ENCODE data around the gene GOLT1B. TPM values are rescaled to one million over a fixed set of nuclear protein-coding genes. Genes with fewer than 3 reads are reported as not detected.

GOLT1B gene
- total RNA-seq, 1 experiment from 2014 or later, result 31.4 TPM

DNA sequence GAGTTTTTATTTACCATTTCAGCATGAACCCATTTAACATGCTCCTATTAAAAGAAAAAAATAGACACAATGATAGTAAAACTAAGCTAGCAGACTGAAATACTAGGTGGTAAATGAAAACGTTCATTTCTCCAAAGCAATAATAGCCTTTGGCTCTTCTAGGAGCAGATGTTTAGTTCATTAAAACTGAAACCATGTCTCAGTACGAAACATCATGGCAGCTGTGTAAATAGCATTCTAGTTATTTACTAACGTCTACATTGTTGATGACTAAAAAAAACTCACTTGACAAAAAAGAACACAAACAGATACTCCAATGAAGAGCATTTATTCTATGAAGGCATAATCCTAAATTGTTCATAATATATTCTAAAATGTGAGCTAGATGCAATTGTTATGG is 18.1 kb upstream of the GOLT1B start:
- intact Hi-C loops (cut with micrococcal nuclease; ENCODE audit: unreplicated experiment), result no loop called here
- BruUV-seq (replicated peaks), result no TSS peak
- Histone ChIP-seq H3K4me3 (ENCODE audit: low read depth, low read length, poor library complexity, severe bottlenecking) (no peak overlapping the region), H3K27me3 (replicated peaks; ENCODE audit: insufficient read depth, low read depth, low read length, poor library complexity) (no peaks in the 10 kb centered on the region), H3K27ac (ENCODE audit: low read depth, low read length, poor library complexity, severe bottlenecking) (no peak overlapping the region), H3K4me1 (ENCODE audit: insufficient read depth, low read length, poor library complexity, severe bottlenecking) (no peaks in the 10 kb centered on the region), H3K9me3 (ENCODE audit: low read depth, low read length, poor library complexity, severe bottlenecking) (no peaks in the 10 kb centered on the region), H3K36me3 (ENCODE audit: insufficient read depth, low read length, poor library complexity, severe bottlenecking) (peaks cover 19% of the 10 kb centered on the region)
- ChIA-PET CTCF (no interaction called here), POLR2A (ENCODE audit: low non-redundant PET) (no interaction called here)
- DNase-seq (ENCODE audit: low spot score), result no peak
- no peak for TF ChIP-seq EZH2 (IDR thresholded peaks at IDR 0.05; ENCODE audit: borderline replicate concordance, low read depth, low read length, poor library complexity, severe bottlenecking)
- TF ChIP-seq, protein P1, sequence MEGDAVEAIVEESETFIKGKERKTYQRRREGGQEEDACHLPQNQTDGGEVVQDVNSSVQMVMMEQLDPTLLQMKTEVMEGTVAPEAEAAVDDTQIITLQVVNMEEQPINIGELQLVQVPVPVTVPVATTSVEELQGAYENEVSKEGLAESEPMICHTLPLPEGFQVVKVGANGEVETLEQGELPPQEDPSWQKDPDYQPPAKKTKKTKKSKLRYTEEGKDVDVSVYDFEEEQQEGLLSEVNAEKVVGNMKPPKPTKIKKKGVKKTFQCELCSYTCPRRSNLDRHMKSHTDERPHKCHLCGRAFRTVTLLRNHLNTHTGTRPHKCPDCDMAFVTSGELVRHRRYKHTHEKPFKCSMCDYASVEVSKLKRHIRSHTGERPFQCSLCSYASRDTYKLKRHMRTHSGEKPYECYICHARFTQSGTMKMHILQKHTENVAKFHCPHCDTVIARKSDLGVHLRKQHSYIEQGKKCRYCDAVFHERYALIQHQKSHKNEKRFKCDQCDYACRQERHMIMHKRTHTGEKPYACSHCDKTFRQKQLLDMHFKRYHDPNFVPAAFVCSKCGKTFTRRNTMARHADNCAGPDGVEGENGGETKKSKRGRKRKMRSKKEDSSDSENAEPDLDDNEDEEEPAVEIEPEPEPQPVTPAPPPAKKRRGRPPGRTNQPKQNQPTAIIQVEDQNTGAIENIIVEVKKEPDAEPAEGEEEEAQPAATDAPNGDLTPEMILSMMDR (conservative IDR thresholded peaks at IDR 0.05; ENCODE audit: low read depth, low read length), result no peak

DNA sequence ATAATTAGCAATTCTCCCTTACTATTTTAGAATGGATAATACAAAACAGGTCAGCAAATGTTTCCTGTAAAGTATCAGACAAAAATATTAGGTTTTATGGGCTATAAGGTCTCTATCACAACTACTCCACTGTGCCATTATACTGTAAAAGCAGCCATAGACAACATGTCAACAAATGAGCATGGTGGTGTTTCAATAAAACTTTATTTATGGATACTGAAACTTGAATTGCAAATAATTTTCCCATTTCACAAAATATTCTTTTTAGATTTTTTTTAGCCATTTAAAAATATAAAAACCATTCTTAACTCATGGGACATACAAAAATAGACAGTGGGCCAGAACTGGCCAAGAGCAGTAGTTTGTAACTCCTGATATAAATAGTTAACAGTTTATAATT is 15.6 kb upstream of the GOLT1B start:
- CTCF ChIA-PET, result no interaction called here
- Histone ChIP-seq H3K9me3 (ENCODE audit: low read depth, low read length, poor library complexity, severe bottlenecking) (no peaks in the 10 kb centered on the region), H3K27ac (ENCODE audit: low read depth, low read length, poor library complexity, severe bottlenecking) (no peak overlapping the region), H3K4me3 (ENCODE audit: low read depth, low read length, poor library complexity, severe bottlenecking) (no peak overlapping the region), H3K4me1 (ENCODE audit: insufficient read depth, low read length, poor library complexity, severe bottlenecking) (no peaks in the 10 kb centered on the region), H3K36me3 (ENCODE audit: insufficient read depth, low read length, poor library complexity, severe bottlenecking) (peaks cover 25% of the 10 kb centered on the region), H3K27me3 (replicated peaks; ENCODE audit: insufficient read depth, low read depth, low read length, poor library complexity) (no peaks in the 10 kb centered on the region)
- no TSS peak for BruUV-seq (replicated peaks)
- POLR2A ChIA-PET (ENCODE audit: low non-redundant PET), result no interaction called here
- TF ChIP-seq, protein P1 (conservative IDR thresholded peaks at IDR 0.05; ENCODE audit: low read depth, low read length), result no peak
- TF ChIP-seq EZH2 (IDR thresholded peaks at IDR 0.05; ENCODE audit: borderline replicate concordance, low read depth, low read length, poor library complexity, severe bottlenecking), result no peak
- intact Hi-C loops (cut with micrococcal nuclease; ENCODE audit: unreplicated experiment), result no loop called here
- no peak for DNase-seq (ENCODE audit: low spot score)

DNA sequence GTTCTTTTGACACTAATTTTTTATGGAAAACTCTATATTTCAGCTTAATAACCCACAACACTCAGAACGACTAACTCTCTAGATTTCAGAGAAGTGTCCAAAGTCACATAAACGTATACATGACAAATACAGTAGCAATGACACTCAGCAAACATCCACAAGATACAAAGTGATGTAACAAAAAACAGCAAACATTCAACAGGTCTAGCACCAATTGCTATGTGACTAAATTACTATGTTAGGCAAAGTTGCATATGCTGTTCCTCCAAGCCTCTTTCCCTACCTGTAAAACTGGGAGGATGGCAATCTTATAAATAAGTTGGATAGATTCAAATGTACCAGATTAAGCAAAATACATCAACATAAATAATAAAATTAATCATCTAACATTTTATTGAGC is 1.8 kb upstream of the GOLT1B start:
- no peak for DNase-seq (ENCODE audit: low spot score)
- no peaks in the 10 kb centered on the region for H3K27me3 ChIP-seq (replicated peaks; ENCODE audit: insufficient read depth, low read depth, low read length, poor library complexity)
- H3K4me1 ChIP-seq (ENCODE audit: insufficient read depth, low read length, poor library complexity, severe bottlenecking), result peaks cover 19% of the 10 kb centered on the region
- POLR2A ChIA-PET (ENCODE audit: low non-redundant PET), result no interaction called here
- BruUV-seq (replicated peaks), result no TSS peak
- no peak overlapping the region for H3K27ac ChIP-seq (ENCODE audit: low read depth, low read length, poor library complexity, severe bottlenecking)
- CTCF ChIA-PET, result no interaction called here
- TF ChIP-seq, protein P1 (conservative IDR thresholded peaks at IDR 0.05; ENCODE audit: low read depth, low read length), result no peak
- H3K9me3 ChIP-seq (ENCODE audit: low read depth, low read length, poor library complexity, severe bottlenecking), result no peaks in the 10 kb centered on the region
- H3K4me3 ChIP-seq (ENCODE audit: low read depth, low read length, poor library complexity, severe bottlenecking), result no peak overlapping the region
- intact Hi-C loops (cut with micrococcal nuclease; ENCODE audit: unreplicated experiment), result loop anchor here (5.0 kb wide), 1 partner anchor 158 kb away; the partner anchor contains the start of gene LDHB
- peaks cover 15% of the 10 kb centered on the region for H3K36me3 ChIP-seq (ENCODE audit: insufficient read depth, low read length, poor library complexity, severe bottlenecking)

Data from A673 (cell line).